ENCODE results near the gene SLC35A2.

DNA sequence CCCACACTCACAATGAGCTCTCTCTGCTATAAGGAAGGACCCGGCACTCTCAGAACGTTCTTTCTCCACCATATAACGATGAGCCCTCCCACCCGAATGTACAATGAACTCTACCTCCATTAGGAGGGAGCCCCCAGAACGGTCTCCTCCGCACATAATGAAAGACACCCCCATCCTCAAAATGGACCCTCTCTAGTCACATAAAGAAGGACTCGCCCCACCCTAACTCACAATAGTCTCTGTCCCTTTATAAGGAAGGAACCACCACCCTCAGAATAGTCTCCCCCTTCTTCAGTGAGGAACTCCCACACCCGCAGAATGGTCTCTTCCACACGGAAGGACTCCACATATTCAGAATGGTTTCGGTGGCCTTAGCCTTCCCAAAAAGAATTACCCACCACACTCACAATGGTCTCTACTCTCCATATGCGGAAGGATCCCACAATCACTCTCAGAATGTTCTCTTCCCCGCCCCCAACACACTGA is 477 bp downstream of the SLC35A2 start:
- TF ChIP-seq, protein P1, sequence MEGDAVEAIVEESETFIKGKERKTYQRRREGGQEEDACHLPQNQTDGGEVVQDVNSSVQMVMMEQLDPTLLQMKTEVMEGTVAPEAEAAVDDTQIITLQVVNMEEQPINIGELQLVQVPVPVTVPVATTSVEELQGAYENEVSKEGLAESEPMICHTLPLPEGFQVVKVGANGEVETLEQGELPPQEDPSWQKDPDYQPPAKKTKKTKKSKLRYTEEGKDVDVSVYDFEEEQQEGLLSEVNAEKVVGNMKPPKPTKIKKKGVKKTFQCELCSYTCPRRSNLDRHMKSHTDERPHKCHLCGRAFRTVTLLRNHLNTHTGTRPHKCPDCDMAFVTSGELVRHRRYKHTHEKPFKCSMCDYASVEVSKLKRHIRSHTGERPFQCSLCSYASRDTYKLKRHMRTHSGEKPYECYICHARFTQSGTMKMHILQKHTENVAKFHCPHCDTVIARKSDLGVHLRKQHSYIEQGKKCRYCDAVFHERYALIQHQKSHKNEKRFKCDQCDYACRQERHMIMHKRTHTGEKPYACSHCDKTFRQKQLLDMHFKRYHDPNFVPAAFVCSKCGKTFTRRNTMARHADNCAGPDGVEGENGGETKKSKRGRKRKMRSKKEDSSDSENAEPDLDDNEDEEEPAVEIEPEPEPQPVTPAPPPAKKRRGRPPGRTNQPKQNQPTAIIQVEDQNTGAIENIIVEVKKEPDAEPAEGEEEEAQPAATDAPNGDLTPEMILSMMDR (IDR thresholded peaks at IDR 0.05) = no peak
- TF ChIP-seq POLR2A (IDR thresholded peaks at IDR 0.05) = no peak
